Measurements from ENCODE around the gene IFI16. TPM values are rescaled to one million over a fixed set of nuclear protein-coding genes. Genes with fewer than 3 reads are reported as not detected.

Gene IFI16
- total RNA-seq, 2 experiments from 2014 or later: 99.3 to 271 TPM

- H3K79me2 ChIP-seq (ENCODE audit: insufficient read depth, low read depth, low read length): no peaks in the 10 kb centered on the region
- POLR2A ChIA-PET: interaction anchor here (0.6 to 1.6 kb wide), 2 partner anchors 9 to 43 kb away, joined by 4 to 5 read pairs; no protein-coding TSS in a partner anchor
- H3K9me2 ChIP-seq (ENCODE audit: insufficient read depth, low read length): no peaks in the 10 kb centered on the region
- H3K4me3 ChIP-seq (ENCODE audit: low read depth, low read length, poor library complexity, severe bottlenecking): no peak overlapping the region
- TF ChIP-seq EZH2phosphoT487 (IDR thresholded peaks at IDR 0.05; ENCODE audit: borderline replicate concordance, low read depth, low read length): no peak
- TF ChIP-seq, protein P1, sequence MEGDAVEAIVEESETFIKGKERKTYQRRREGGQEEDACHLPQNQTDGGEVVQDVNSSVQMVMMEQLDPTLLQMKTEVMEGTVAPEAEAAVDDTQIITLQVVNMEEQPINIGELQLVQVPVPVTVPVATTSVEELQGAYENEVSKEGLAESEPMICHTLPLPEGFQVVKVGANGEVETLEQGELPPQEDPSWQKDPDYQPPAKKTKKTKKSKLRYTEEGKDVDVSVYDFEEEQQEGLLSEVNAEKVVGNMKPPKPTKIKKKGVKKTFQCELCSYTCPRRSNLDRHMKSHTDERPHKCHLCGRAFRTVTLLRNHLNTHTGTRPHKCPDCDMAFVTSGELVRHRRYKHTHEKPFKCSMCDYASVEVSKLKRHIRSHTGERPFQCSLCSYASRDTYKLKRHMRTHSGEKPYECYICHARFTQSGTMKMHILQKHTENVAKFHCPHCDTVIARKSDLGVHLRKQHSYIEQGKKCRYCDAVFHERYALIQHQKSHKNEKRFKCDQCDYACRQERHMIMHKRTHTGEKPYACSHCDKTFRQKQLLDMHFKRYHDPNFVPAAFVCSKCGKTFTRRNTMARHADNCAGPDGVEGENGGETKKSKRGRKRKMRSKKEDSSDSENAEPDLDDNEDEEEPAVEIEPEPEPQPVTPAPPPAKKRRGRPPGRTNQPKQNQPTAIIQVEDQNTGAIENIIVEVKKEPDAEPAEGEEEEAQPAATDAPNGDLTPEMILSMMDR (conservative IDR thresholded peaks at IDR 0.05; ENCODE audit: low read length): no peak
- no peaks in the 10 kb centered on the region for H4K20me1 ChIP-seq (ENCODE audit: insufficient read depth, low read length)
- intact Hi-C loops (cut with micrococcal nuclease; ENCODE audit: unreplicated experiment): no loop called here
- no peak overlapping the region for H3K27ac ChIP-seq (ENCODE audit: low read depth, low read length, poor library complexity, severe bottlenecking)
- no TSS peak for BruUV-seq (replicated peaks)
- no peak overlapping the region for H3K4me2 ChIP-seq (ENCODE audit: low read length)
- CTCF ChIA-PET (ENCODE audit: unreplicated experiment): no interaction called here
- no peak for DNase-seq (ENCODE audit: low spot score)
- H3K9me3 ChIP-seq (ENCODE audit: low read length): no peaks in the 10 kb centered on the region
- no peak overlapping the region for H2AFZ ChIP-seq (ENCODE audit: low read length)
- peaks cover 78% of the 10 kb centered on the region for H3K36me3 ChIP-seq (ENCODE audit: insufficient read depth, low read length)
- H3K4me1 ChIP-seq (ENCODE audit: insufficient read depth, low read length, poor library complexity, severe bottlenecking): peaks cover 18% of the 10 kb centered on the region
Observed at GRCh38 chr1:159058751-159059150, 49.0 kb downstream of the IFI16 start.

- Histone ChIP-seq H3K9me2 (ENCODE audit: insufficient read depth, low read length) (no peaks in the 10 kb centered on the region), H4K20me1 (ENCODE audit: insufficient read depth, low read length) (no peaks in the 10 kb centered on the region), H3K4me2 (ENCODE audit: low read length) (no peak overlapping the region), H3K4me1 (ENCODE audit: insufficient read depth, low read length, poor library complexity, severe bottlenecking) (peaks cover 51% of the 10 kb centered on the region), H2AFZ (ENCODE audit: low read length) (no peak overlapping the region), H3K27ac (ENCODE audit: low read depth, low read length, poor library complexity, severe bottlenecking) (peak overlapping the region; percentile 99), H3K79me2 (ENCODE audit: insufficient read depth, low read depth, low read length) (peaks cover 5% of the 10 kb centered on the region; the same call in 1 of the 2 replicates), H3K9me3 (ENCODE audit: low read length) (no peaks in the 10 kb centered on the region; the same call in 1 of the 2 replicates), H3K36me3 (ENCODE audit: insufficient read depth, low read length) (peaks cover 57% of the 10 kb centered on the region), H3K4me3 (ENCODE audit: low read depth, low read length, poor library complexity, severe bottlenecking) (no peak overlapping the region)
- CTCF ChIA-PET (ENCODE audit: unreplicated experiment): no interaction called here
- intact Hi-C loops (cut with micrococcal nuclease; ENCODE audit: unreplicated experiment): no loop called here
- POLR2A ChIA-PET: interaction anchor here (0.6 to 3.9 kb wide), 4 partner anchors 12 to 66 kb away, joined by 3 to 28 read pairs (median 4); partner anchors contain the start of genes AIM2 and IFI16
- no peak for DNase-seq (ENCODE audit: low spot score)
- TF ChIP-seq, protein P1 (conservative IDR thresholded peaks at IDR 0.05; ENCODE audit: low read length): no peak
- no peak for TF ChIP-seq EZH2phosphoT487 (IDR thresholded peaks at IDR 0.05; ENCODE audit: borderline replicate concordance, low read depth, low read length)
- BruUV-seq (replicated peaks): no TSS peak
Observed at GRCh38 chr1:159065106-159065505, 55.4 kb downstream of the IFI16 start.

- H3K9me2 ChIP-seq (ENCODE audit: insufficient read depth, low read length): no peaks in the 10 kb centered on the region
- CTCF ChIA-PET (ENCODE audit: unreplicated experiment): no interaction called here
- H3K4me2 ChIP-seq (ENCODE audit: low read length): peak overlapping the region; percentile 86
- intact Hi-C loops (cut with micrococcal nuclease; ENCODE audit: unreplicated experiment): loop anchor here (2.0 kb wide), 1 partner anchor 779 kb away; no protein-coding TSS in a partner anchor
- peak overlapping the region; percentile 6; the same call in 1 of the 2 replicates for H2AFZ ChIP-seq (ENCODE audit: low read length)
- peak overlapping the region; percentile 99 for H3K27ac ChIP-seq (ENCODE audit: low read depth, low read length, poor library complexity, severe bottlenecking)
- DNase-seq (ENCODE audit: low spot score): no peak
- H3K79me2 ChIP-seq (ENCODE audit: insufficient read depth, low read depth, low read length): peaks cover 13% of the 10 kb centered on the region; the same call in 1 of the 2 replicates
- no peaks in the 10 kb centered on the region for H4K20me1 ChIP-seq (ENCODE audit: insufficient read depth, low read length)
- POLR2A ChIA-PET: interaction anchor here (0.6 to 3.9 kb wide), 4 partner anchors 11 to 56 kb away, joined by 3 to 28 read pairs (median 4); partner anchors contain the start of genes AIM2 and IFI16
- peaks cover 61% of the 10 kb centered on the region for H3K36me3 ChIP-seq (ENCODE audit: insufficient read depth, low read length)
- BruUV-seq (replicated peaks): no TSS peak
- H3K4me3 ChIP-seq (ENCODE audit: low read depth, low read length, poor library complexity, severe bottlenecking): peak overlapping the region; percentile 36
- peaks cover 61% of the 10 kb centered on the region for H3K4me1 ChIP-seq (ENCODE audit: insufficient read depth, low read length, poor library complexity, severe bottlenecking)
- no peak for TF ChIP-seq EZH2phosphoT487 (IDR thresholded peaks at IDR 0.05; ENCODE audit: borderline replicate concordance, low read depth, low read length)
- TF ChIP-seq, protein P1 (conservative IDR thresholded peaks at IDR 0.05; ENCODE audit: low read length): no peak
- no peaks in the 10 kb centered on the region; the same call in 1 of the 2 replicates for H3K9me3 ChIP-seq (ENCODE audit: low read length)
Observed at GRCh38 chr1:159066108-159066507, 56.4 kb downstream of the IFI16 start.

All from OCI-LY7 (cell line).